ENCODE measurements around the gene RAC2.

The RAC2 gene

GRCh38 chr22:37240941-37241320 is 3.1 kb downstream of the RAC2 start:
- H3K4me3 ChIP-seq (ENCODE audit: low read depth, low read length): no peak overlapping the region
- TF ChIP-seq CTCF (IDR thresholded peaks at IDR 0.05; ENCODE audit: control insufficient read depth, extremely low read depth, insufficient read depth): no peak
- no peak for DNase-seq (ENCODE audit: low read depth)

GRCh38 chr22:37240240-37240940 is 3.7 kb downstream of the RAC2 start:
- no peak overlapping the region for H3K4me3 ChIP-seq (ENCODE audit: low read depth, low read length)
- TF ChIP-seq CTCF (IDR thresholded peaks at IDR 0.05; ENCODE audit: control insufficient read depth, extremely low read depth, insufficient read depth): no peak
- DNase-seq (ENCODE audit: low read depth): no peak

GRCh38 chr22:37239336-37240239 is 4.5 kb downstream of the RAC2 start:
- no peak for DNase-seq (ENCODE audit: low read depth)

GRCh38 chr22:37237371-37238268 is 6.4 kb downstream of the RAC2 start:
- no peak for DNase-seq (ENCODE audit: low read depth)
- no peak overlapping the region for H3K4me3 ChIP-seq (ENCODE audit: low read depth, low read length)

More at GRCh38 chr22:37239336-37240239, 4.5 kb downstream of the RAC2 start:
- no peak overlapping the region for H3K4me3 ChIP-seq (ENCODE audit: low read depth, low read length)
- TF ChIP-seq CTCF (IDR thresholded peaks at IDR 0.05; ENCODE audit: control insufficient read depth, extremely low read depth, insufficient read depth): no peak

GRCh38 chr22:37235897-37236607 is 8.0 kb downstream of the RAC2 start:
- no peak for DNase-seq (ENCODE audit: low read depth)
- H3K4me3 ChIP-seq (ENCODE audit: low read depth, low read length): no peak overlapping the region
- no peak for TF ChIP-seq CTCF (IDR thresholded peaks at IDR 0.05; ENCODE audit: control insufficient read depth, extremely low read depth, insufficient read depth)

More at GRCh38 chr22:37237371-37238268, 6.4 kb downstream of the RAC2 start:
- no peak for TF ChIP-seq CTCF (IDR thresholded peaks at IDR 0.05; ENCODE audit: control insufficient read depth, extremely low read depth, insufficient read depth)

Data from LNCaP clone FGC (cell line).